Vagina (tissue), 2 donors: ENCODE measurements around the gene NKPD1. TPM values are rescaled to one million over a fixed set of nuclear protein-coding genes. Genes with fewer than 3 reads are reported as not detected.

Source experiments
- DNase-seq, 2 donors: peaks; one replicate each; pipeline ENCODE4 v3.0.0-alpha.2; 2017; ENCODE audit errors: extremely low spot score in 2 of 2
- H3K27ac ChIP-seq: fragments of 200-600 bp; sonication (generic); one replicate; pipeline ENCODE4 v1.5.1; 2019
- H3K27me3 ChIP-seq: fragments of 200-600 bp; sonication (generic); one replicate; pipeline ENCODE4 v1.5.1; 2019
- H3K36me3 ChIP-seq, 2 donors: fragments of 200-600 bp; sonication (generic); one replicate each; pipeline ENCODE4 v1.5.1; 2017 to 2019
- H3K4me1 ChIP-seq: fragments of 200-600 bp; sonication (generic); one replicate; pipeline ENCODE4 v1.5.1; 2019
- H3K4me3 ChIP-seq, 2 donors: fragments of 200-600 bp; sonication (generic); 1 replicate in 1 of 2; 2 replicates in 1 of 2; pipeline ENCODE4 v1.5.1; 2016 to 2019
- H3K9me3 ChIP-seq: fragments of 200-600 bp; sonication (generic); one replicate; pipeline ENCODE4 v1.5.1; 2019
- CTCF ChIP-seq, 3 experiments: fragments of 450-650 bp in 2 of 3; fragments of 200-600 bp in 1 of 3; sonication (generic) in 1 of 3; IDR thresholded peaks; one replicate each; pipeline ENCODE4 v1.5.1; 2017 to 2019; ENCODE audit warnings: antibody characterized with exemption in 3 of 3, mild to moderate bottlenecking in 2 of 3, moderate library complexity in 2 of 3
- POLR2A ChIP-seq, 2 donors: fragments of 450-650 bp; IDR thresholded peaks; one replicate each; pipeline ENCODE4 v1.6.1; 2017; ENCODE audit warnings: antibody characterized with exemption in 2 of 2, mild to moderate bottlenecking in 2 of 2, moderate library complexity in 2 of 2
- POLR2AphosphoS5 ChIP-seq, 2 donors: sonication (generic); formaldehyde crosslinking; IDR thresholded peaks; one replicate each; pipeline ENCODE4 v1.9.0; 2017; ENCODE audit warnings: antibody characterized with exemption in 2 of 2, mild to moderate bottlenecking in 2 of 2, low read depth in 1 of 2; ENCODE audit not compliant: insufficient read depth in 1 of 2
- intact Hi-C: fragments of 100-400 bp; cut with DNase I; formaldehyde crosslinking; loops from one replicate; pipeline ENCODE4 v1.15.1; 2023
- total RNA-seq: library from RNA; depleted of rRNA; stranded (reverse); fragments of >200 nt; gene quantifications from one replicate; pipeline ENCODE4 v1.2.3, GENCODE V29; 2016

Gene NKPD1
- total RNA-seq, 1 donor from 2014 or later = 14.0 TPM

DNA sequence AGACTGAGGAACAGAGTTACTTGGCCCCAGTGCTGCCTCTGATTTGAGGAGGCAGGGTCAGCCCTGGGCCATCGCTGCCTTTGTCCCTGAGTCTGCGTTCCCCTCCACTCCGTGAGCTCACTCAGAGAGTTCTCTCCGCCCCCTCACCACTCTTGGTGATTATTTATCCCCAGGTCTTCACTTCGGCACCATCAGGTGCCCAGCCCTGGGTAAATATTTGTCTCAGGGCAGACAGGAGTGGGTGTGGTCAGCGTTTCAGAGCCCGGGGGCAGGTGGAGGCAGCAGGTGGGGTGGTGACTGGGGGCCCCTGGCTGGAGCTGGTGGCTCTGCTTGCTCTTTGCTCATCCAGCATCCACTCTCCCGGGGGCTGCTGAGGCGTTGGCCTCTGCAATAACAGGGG is 47.2 kb downstream of the NKPD1 start:
- Histone ChIP-seq H3K27ac (no peak overlapping the region), H3K36me3 (no peaks in the 10 kb centered on the region)

DNA sequence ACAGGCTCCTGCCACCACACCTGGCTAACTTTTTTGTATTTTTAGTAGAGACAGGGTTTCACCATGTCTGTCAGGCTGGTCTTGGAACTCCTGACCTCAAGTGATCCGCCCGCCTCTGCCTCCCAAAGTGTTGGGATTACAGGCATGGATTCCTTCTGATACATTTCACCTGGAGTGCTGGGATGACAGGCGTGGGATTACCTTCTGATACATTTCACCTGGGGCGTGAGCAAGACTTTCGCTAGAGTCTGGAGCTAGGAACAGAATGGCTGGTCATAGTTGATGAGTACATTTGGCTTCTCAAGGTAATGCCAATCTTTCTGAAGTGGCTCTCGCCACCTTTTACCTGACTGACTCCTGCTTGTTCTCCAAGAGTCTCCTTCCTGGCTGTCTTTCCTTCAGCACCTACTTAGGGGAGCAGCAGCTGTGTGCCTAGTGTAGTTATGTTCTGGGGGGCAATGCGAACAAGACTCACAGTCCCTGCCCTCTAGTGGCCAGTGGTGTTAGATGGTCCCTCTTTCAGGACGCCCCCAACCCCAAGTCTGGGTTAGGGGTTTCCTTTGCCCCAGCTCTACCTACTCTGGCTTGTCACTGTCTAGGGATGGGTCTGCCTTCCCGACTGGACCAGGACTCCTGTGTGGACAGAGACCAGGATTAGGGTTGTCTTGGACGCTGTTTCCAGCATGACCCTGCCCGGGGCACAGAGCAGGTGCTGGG is 48.5 kb downstream of the NKPD1 start:
- Histone ChIP-seq H3K4me3 (no peak overlapping the region), H3K27ac (no peak overlapping the region), H3K4me1 (peaks cover 41% of the 10 kb centered on the region), H3K9me3 (no peaks in the 10 kb centered on the region), H3K27me3 (no peaks in the 10 kb centered on the region), H3K36me3 (no peaks in the 10 kb centered on the region)
- DNase-seq = no peak
- no peak for TF ChIP-seq POLR2A (IDR thresholded peaks at IDR 0.05)
- intact Hi-C loops = no loop called here

More for the DNA sequence above, 47.2 kb downstream of the NKPD1 start:
- no peaks in the 10 kb centered on the region for H3K27me3 ChIP-seq
- H3K4me1 ChIP-seq = peaks cover 50% of the 10 kb centered on the region
- no peak for DNase-seq
- intact Hi-C loops = no loop called here
- no peaks in the 10 kb centered on the region for H3K9me3 ChIP-seq
- no peak overlapping the region for H3K4me3 ChIP-seq
- TF ChIP-seq CTCF (IDR thresholded peaks at IDR 0.05) (no peak), POLR2A (IDR thresholded peaks at IDR 0.05) (no peak), POLR2AphosphoS5 (IDR thresholded peaks at IDR 0.05; ENCODE audit: insufficient read depth in 1 of 2, low read depth in 1 of 2) (no peak)

Other genes with a start within 250 kb of the NKPD1 start
- 14.5 TPM for gene APOC1, start 246.4 kb downstream of the NKPD1 start, total RNA-seq
- gene APOC4, start 218.7 kb downstream of the NKPD1 start, total RNA-seq = not detected
- gene APOC2, start 214.9 kb downstream of the NKPD1 start, total RNA-seq = not detected
- 130 TPM for gene CLPTM1, start 205.6 kb downstream of the NKPD1 start, total RNA-seq
- gene RELB, start 159.5 kb downstream of the NKPD1 start, total RNA-seq = 2.9 TPM
- 93.5 TPM for gene CLASRP, start 121.9 kb downstream of the NKPD1 start, total RNA-seq
- 5.6 TPM for gene ZNF296, start 84.5 kb downstream of the NKPD1 start, total RNA-seq
- gene GEMIN7, start 81.7 kb downstream of the NKPD1 start, total RNA-seq = 42.0 TPM
- gene PPP1R37, start 67.8 kb downstream of the NKPD1 start, total RNA-seq = 23.8 TPM
- gene TRAPPC6A, start 17.3 kb upstream of the NKPD1 start, total RNA-seq = 28.7 TPM
- 12.5 TPM for gene BLOC1S3, start 17.8 kb upstream of the NKPD1 start, total RNA-seq
- 6.1 TPM for gene EXOC3L2, start 84.4 kb upstream of the NKPD1 start, total RNA-seq
- 16.7 TPM for gene MARK4, start 90.3 kb upstream of the NKPD1 start, total RNA-seq
- gene CKM, start 161.9 kb upstream of the NKPD1 start, total RNA-seq = not detected
- gene KLC3, start 179.8 kb upstream of the NKPD1 start, total RNA-seq = 20.9 TPM
- gene ERCC2, start 209.6 kb upstream of the NKPD1 start, total RNA-seq = 17.9 TPM
- 111 TPM for gene PPP1R13L, start 244.1 kb upstream of the NKPD1 start, total RNA-seq
- 2.2 TPM for gene POLR1G, start 245.7 kb upstream of the NKPD1 start, total RNA-seq